HepG2 (cell line): ENCODE data around the gene IL32. TPM values are rescaled to one million over a fixed set of nuclear protein-coding genes. Genes with fewer than 3 reads are reported as not detected.

ENCODE experiments used
- ARID4A ChIP-seq: sonication (generic); formaldehyde crosslinking; IDR thresholded peaks from 2 replicates; pipeline ENCODE4 v1.5.0; 2020; ENCODE audit warnings: mild to moderate bottlenecking, missing genetic modification reagents, borderline replicate concordance
- FIP1L1 ChIP-seq: fragments of 200-400 bp; formaldehyde crosslinking; IDR thresholded peaks from 2 replicates; pipeline ENCODE4 v1.6.1; 2018; ENCODE audit warnings: low read depth, mild to moderate bottlenecking, low read length, moderate library complexity, borderline replicate concordance; ENCODE audit not compliant: insufficient read depth
- HMG20A ChIP-seq: IDR thresholded peaks from 2 replicates; pipeline ENCODE4 v1.6.1; 2016; ENCODE audit warnings: borderline replicate concordance
- HNF4G ChIP-seq, 2 experiments: sonication (generic) in 1 of 2; formaldehyde crosslinking in 1 of 2; IDR thresholded peaks; 2 replicates each; pipeline versions ENCODE4 v1.4.0 to v1.6.1; 2011 to 2020; ENCODE audit warnings: borderline replicate concordance in 2 of 2, low read depth in 2 of 2, mild to moderate bottlenecking in 2 of 2, low read length in 1 of 2, missing genetic modification reagents in 1 of 2, moderate library complexity in 1 of 2
- KLF6 ChIP-seq: IDR thresholded peaks from 2 replicates; pipeline ENCODE4 v1.8.0; 2016; ENCODE audit warnings: missing biosample characterization, missing genetic modification reagents
- MEIS1 ChIP-seq: sonication (generic); formaldehyde crosslinking; IDR thresholded peaks from 2 replicates; pipeline ENCODE4 v1.9.0; 2021; ENCODE audit warnings: mild to moderate bottlenecking, missing genetic modification reagents, moderate library complexity, borderline replicate concordance
- MYC ChIP-seq: sonication (generic); formaldehyde crosslinking; IDR thresholded peaks from 2 replicates; pipeline ENCODE4 v1.9.0; 2021; ENCODE audit warnings: missing genetic modification reagents, borderline replicate concordance
- NONO ChIP-seq, 2 experiments: fragments of 450-650 bp in 1 of 2; sonication (generic) in 1 of 2; formaldehyde crosslinking in 1 of 2; IDR thresholded peaks in 1 of 2; conservative IDR thresholded peaks in 1 of 2; 2 replicates each; pipeline versions ENCODE4 v1.6.1 to v1.8.0; 2017 to 2022; ENCODE audit warnings: mild to moderate bottlenecking in 1 of 2, missing genetic modification reagents in 1 of 2, moderate library complexity in 1 of 2
- PLRG1 ChIP-seq: fragments of 450-650 bp; conservative IDR thresholded peaks from 2 replicates; pipeline ENCODE4 v1.6.1; 2016
- POGZ ChIP-seq: sonication (generic); formaldehyde crosslinking; IDR thresholded peaks from 2 replicates; pipeline ENCODE4 v1.4.0; 2020; ENCODE audit warnings: mild to moderate bottlenecking, missing genetic modification reagents
- PPARG ChIP-seq: conservative IDR thresholded peaks from 2 replicates; pipeline ENCODE4 v1.6.1; 2016; ENCODE audit warnings: missing biosample characterization, missing genetic modification reagents
- RBM39 ChIP-seq: fragments of 200-400 bp; formaldehyde crosslinking; IDR thresholded peaks from one replicate; pipeline ENCODE4 v1.6.1; 2018; ENCODE audit warnings: antibody characterized with exemption, mild to moderate bottlenecking, low read depth, low read length; ENCODE audit not compliant: poor library complexity, severe bottlenecking
- SPEN ChIP-seq: sonication (generic); formaldehyde crosslinking; IDR thresholded peaks from 2 replicates; pipeline ENCODE4 v1.5.1; 2020; ENCODE audit warnings: low read depth, mild to moderate bottlenecking, missing genetic modification reagents
- SRSF1 ChIP-seq: fragments of 200-400 bp; formaldehyde crosslinking; optimal IDR thresholded peaks from 2 replicates; pipeline ENCODE3; 2017; ENCODE audit warnings: mild to moderate bottlenecking, low read depth, low read length, moderate library complexity
- YEATS4 ChIP-seq: sonication (generic); formaldehyde crosslinking; IDR thresholded peaks from 2 replicates; pipeline ENCODE4 v1.4.0; 2020; ENCODE audit warnings: missing genetic modification reagents, borderline replicate concordance
- ZBTB21 ChIP-seq: sonication (generic); formaldehyde crosslinking; IDR thresholded peaks from 2 replicates; pipeline ENCODE4 v1.4.0; 2020; ENCODE audit warnings: missing genetic modification reagents
- ZNF232 ChIP-seq: sonication (generic); formaldehyde crosslinking; IDR thresholded peaks from 2 replicates; pipeline ENCODE4 v1.4.0; 2020; ENCODE audit warnings: missing genetic modification reagents, borderline replicate concordance
- ZNF441 ChIP-seq: sonication (generic); formaldehyde crosslinking; IDR thresholded peaks from 2 replicates; pipeline ENCODE4 v1.7.0; 2021; ENCODE audit warnings: missing genetic modification reagents, borderline replicate concordance
- ZNF510 ChIP-seq: sonication (generic); formaldehyde crosslinking; IDR thresholded peaks from 2 replicates; pipeline ENCODE4 v1.4.0; 2020; ENCODE audit warnings: low read depth, mild to moderate bottlenecking, missing genetic modification reagents
- ZNF605 ChIP-seq: sonication (generic); formaldehyde crosslinking; IDR thresholded peaks from 2 replicates; pipeline ENCODE4 v1.8.0; 2022; ENCODE audit warnings: mild to moderate bottlenecking, missing genetic modification reagents
- ZSCAN21 ChIP-seq: sonication (generic); formaldehyde crosslinking; IDR thresholded peaks from 2 replicates; pipeline ENCODE4 v1.8.0; 2022; ENCODE audit warnings: mild to moderate bottlenecking, missing genetic modification reagents, moderate library complexity, borderline replicate concordance
- polyA plus RNA-seq, 8 experiments: library from polyadenylated mRNA; depleted of rRNA in 3 of 8; stranded (reverse) in 7 of 8; unstranded in 1 of 8; fragments of >200 nt; fragmentation: Illumina TruSeq in 4 of 8; extraction: Trizol in 4 of 8; gene quantifications; 2 replicates each; pipeline versions ENCODE4 v1.2.1 to v1.2.3, GENCODE V29; 2011 to 2016; ENCODE audit warnings: low read depth in 4 of 8, missing spikeins in 1 of 8, mixed read lengths in 1 of 8; ENCODE audit not compliant: insufficient read depth in 1 of 8
- total RNA-seq, 5 experiments: library from RNA; depleted of rRNA; stranded (reverse); fragments of >200 nt; fragmentation: Illumina TruSeq; extraction: Trizol; gene quantifications; 2 replicates each; pipeline ENCODE4 v1.2.3, GENCODE V29; 2016; ENCODE audit warnings: low read depth in 1 of 5
- TF ChIP-seq, protein P1 (sequence below): sonication (generic); formaldehyde crosslinking; IDR thresholded peaks from 2 replicates; pipeline ENCODE4 v1.4.0; 2020; ENCODE audit warnings: mild to moderate bottlenecking, missing genetic modification reagents

Gene IL32
- total and polyA plus RNA-seq, 2 of the 13 experiments (the other 11 are each of a cell fraction or from before 2014, with no cell fraction given), result 115 to 165 TPM

- TF ChIP-seq ARID4A (CRISPR knock-in tag) (peak; percentile 52; the same call in 1 of the 2 replicates), ZNF605 (CRISPR knock-in tag) (0 out of 2 replicates have a peak, but pooled peaks have one; percentile 19), ZNF441 (CRISPR knock-in tag) (0 out of 2 replicates have a peak, but pooled peaks have one; percentile 59), YEATS4 (CRISPR knock-in tag) (peak; percentile 20; the same call in 1 of the 2 replicates), ZNF232 (peak; percentile 40; the same call in 1 of the 2 replicates), RBM39 (no peak), POGZ (0 out of 2 replicates have a peak, but pooled peaks have one; percentile 5), FIP1L1 (no peak), ZSCAN21 (CRISPR knock-in tag) (peak; percentile 21; the same call in 1 of the 2 replicates), PLRG1 (no peak), HNF4G (IDR thresholded peaks at IDR 0.05; ENCODE audit: borderline replicate concordance, low read depth, low read length) (no peak; the same call in none of the 2 replicates), HNF4G (CRISPR knock-in tag; IDR thresholded peaks at IDR 0.05; ENCODE audit: borderline replicate concordance, low read depth) (0 out of 2 replicates have a peak, but pooled peaks have one; percentile 57), ZBTB21 (CRISPR knock-in tag) (no peak), NONO (IDR thresholded peaks at IDR 0.05) (no peak), NONO (CRISPR knock-in tag; conservative IDR thresholded peaks at IDR 0.05) (0 out of 2 replicates have a peak, but pooled peaks have one; percentile 42), HMG20A (CRISPR knock-in tag) (no peak), ZNF510 (CRISPR knock-in tag) (no peak), PPARG (CRISPR knock-in tag) (0 out of 2 replicates have a peak, but pooled peaks have one; percentile 3), KLF6 (CRISPR knock-in tag) (0 out of 2 replicates have a peak, but pooled peaks have one; percentile 12), SRSF1 (peak; percentile 89), MYC (CRISPR knock-in tag) (0 out of 2 replicates have a peak, but pooled peaks have one; percentile 31), MEIS1 (no peak), SPEN (CRISPR knock-in tag) (peak; percentile 12; the same call in 1 of the 2 replicates)
- TF ChIP-seq, protein P1, sequence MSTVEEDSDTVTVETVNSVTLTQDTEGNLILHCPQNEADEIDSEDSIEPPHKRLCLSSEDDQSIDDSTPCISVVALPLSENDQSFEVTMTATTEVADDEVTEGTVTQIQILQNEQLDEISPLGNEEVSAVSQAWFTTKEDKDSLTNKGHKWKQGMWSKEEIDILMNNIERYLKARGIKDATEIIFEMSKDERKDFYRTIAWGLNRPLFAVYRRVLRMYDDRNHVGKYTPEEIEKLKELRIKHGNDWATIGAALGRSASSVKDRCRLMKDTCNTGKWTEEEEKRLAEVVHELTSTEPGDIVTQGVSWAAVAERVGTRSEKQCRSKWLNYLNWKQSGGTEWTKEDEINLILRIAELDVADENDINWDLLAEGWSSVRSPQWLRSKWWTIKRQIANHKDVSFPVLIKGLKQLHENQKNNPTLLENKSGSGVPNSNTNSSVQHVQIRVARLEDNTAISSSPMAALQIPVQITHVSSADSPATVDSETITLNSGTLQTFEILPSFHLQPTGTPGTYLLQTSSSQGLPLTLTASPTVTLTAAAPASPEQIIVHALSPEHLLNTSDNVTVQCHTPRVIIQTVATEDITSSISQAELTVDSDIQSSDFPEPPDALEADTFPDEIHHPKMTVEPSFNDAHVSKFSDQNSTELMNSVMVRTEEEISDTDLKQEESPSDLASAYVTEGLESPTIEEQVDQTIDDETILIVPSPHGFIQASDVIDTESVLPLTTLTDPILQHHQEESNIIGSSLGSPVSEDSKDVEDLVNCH (CRISPR knock-in tag), result 0 out of 2 replicates have a peak, but pooled peaks have one; percentile 36
These were observed 21.3 kb downstream of the IL32 start (continued) for GRCh38 chr16:3086596-3087242.
